ENCODE measurements around the gene SCAMP4. TPM values are rescaled to one million over a fixed set of nuclear protein-coding genes. Genes with fewer than 3 reads are reported as not detected.

Gene SCAMP4
- total RNA-seq, 1 experiment from 2014 or later: 81.3 TPM

GRCh38 chr19:1953037-1953436, 47.8 kb downstream of the SCAMP4 start (continued):
- TF ChIP-seq ZNF532 (CRISPR knock-in tag; IDR thresholded peaks at IDR 0.05; ENCODE audit: borderline replicate concordance): no peak
- TF ChIP-seq MYBL2 (CRISPR knock-in tag; IDR thresholded peaks at IDR 0.05): no peak
- TF ChIP-seq CREB1 (CRISPR knock-in tag; IDR thresholded peaks at IDR 0.05): no peak

GRCh38 chr19:1953441-1954094, 48.4 kb downstream of the SCAMP4 start:
- ATAC-seq (no peak), DNase-seq (ENCODE audit: low spot score) (no peak)
- Mint-ChIP-seq H3K36me3 (peaks cover 3% of the 10 kb centered on the region; the same call in 1 of the 2 replicates), H3K27me3 (ENCODE audit: low read depth) (no peaks in the 10 kb centered on the region), H3K4me3 (no peak overlapping the region), H3K4me1 (peaks cover 4% of the 10 kb centered on the region; the same call in 1 of the 2 replicates), H3K27ac (no peak overlapping the region), H3K9me3 (no peaks in the 10 kb centered on the region)
- TF ChIP-seq GRHL2 (CRISPR knock-in tag; IDR thresholded peaks at IDR 0.05; ENCODE audit: insufficient replicate concordance, severe bottlenecking) (no peak), EMX1 (CRISPR knock-in tag; IDR thresholded peaks at IDR 0.05) (no peak), RORB (CRISPR knock-in tag; IDR thresholded peaks at IDR 0.05) (no peak), AFF4 (CRISPR knock-in tag; IDR thresholded peaks at IDR 0.05; ENCODE audit: borderline replicate concordance) (no peak), SOX15 (CRISPR knock-in tag; IDR thresholded peaks at IDR 0.05) (no peak), ELF4 (CRISPR knock-in tag; IDR thresholded peaks at IDR 0.05; ENCODE audit: low read depth) (no peak), ZNF532 (CRISPR knock-in tag; IDR thresholded peaks at IDR 0.05; ENCODE audit: borderline replicate concordance) (no peak), USF1 (CRISPR knock-in tag; IDR thresholded peaks at IDR 0.05) (no peak), HMGA2 (CRISPR knock-in tag; IDR thresholded peaks at IDR 0.05) (no peak), ZNF263 (CRISPR knock-in tag; IDR thresholded peaks at IDR 0.05; ENCODE audit: low read depth) (no peak), HMGXB4 (CRISPR knock-in tag; IDR thresholded peaks at IDR 0.05) (no peak), ZNF219 (CRISPR knock-in tag; IDR thresholded peaks at IDR 0.05; ENCODE audit: borderline replicate concordance) (no peak), ZNF423 (CRISPR knock-in tag; IDR thresholded peaks at IDR 0.05) (no peak), ZMAT4 (CRISPR knock-in tag; IDR thresholded peaks at IDR 0.05) (no peak)
- ChIA-PET CTCF (interaction anchor here (0.7 to 1.5 kb wide), 4 partner anchors 8 to 362 kb away, joined by 3 to 4 read pairs (median 3); no protein-coding TSS in a partner anchor), POLR2A (no interaction called here)
